Breast epithelium (tissue), 3 donors: ENCODE results near the gene AMMECR1L.

Experiments
- POLR2AphosphoS5 ChIP-seq, 3 donors: sonication (generic); formaldehyde crosslinking; IDR thresholded peaks; one replicate each; pipeline ENCODE4 v1.6.1; 2017; ENCODE audit warnings: antibody characterized with exemption in 3 of 3
- TF ChIP-seq, protein P1 (sequence below), 3 donors: fragments of 450-650 bp; IDR thresholded peaks; one replicate each; pipeline ENCODE4 v1.5.1; 2016 to 2017; ENCODE audit warnings: antibody characterized with exemption in 3 of 3, mild to moderate bottlenecking in 3 of 3, moderate library complexity in 3 of 3

GRCh38 chr2:127847931-127848330 is 37.8 kb downstream of the AMMECR1L start:
- TF ChIP-seq, protein P1, sequence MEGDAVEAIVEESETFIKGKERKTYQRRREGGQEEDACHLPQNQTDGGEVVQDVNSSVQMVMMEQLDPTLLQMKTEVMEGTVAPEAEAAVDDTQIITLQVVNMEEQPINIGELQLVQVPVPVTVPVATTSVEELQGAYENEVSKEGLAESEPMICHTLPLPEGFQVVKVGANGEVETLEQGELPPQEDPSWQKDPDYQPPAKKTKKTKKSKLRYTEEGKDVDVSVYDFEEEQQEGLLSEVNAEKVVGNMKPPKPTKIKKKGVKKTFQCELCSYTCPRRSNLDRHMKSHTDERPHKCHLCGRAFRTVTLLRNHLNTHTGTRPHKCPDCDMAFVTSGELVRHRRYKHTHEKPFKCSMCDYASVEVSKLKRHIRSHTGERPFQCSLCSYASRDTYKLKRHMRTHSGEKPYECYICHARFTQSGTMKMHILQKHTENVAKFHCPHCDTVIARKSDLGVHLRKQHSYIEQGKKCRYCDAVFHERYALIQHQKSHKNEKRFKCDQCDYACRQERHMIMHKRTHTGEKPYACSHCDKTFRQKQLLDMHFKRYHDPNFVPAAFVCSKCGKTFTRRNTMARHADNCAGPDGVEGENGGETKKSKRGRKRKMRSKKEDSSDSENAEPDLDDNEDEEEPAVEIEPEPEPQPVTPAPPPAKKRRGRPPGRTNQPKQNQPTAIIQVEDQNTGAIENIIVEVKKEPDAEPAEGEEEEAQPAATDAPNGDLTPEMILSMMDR (IDR thresholded peaks at IDR 0.05) = no peak
- no peak for TF ChIP-seq POLR2AphosphoS5 (IDR thresholded peaks at IDR 0.05)
